ENCODE results near the gene SGCD.

SGCD gene

GRCh38 chr5:156326718-156327259 is at the start of gene SGCD:
TSS of gene SGCD (plus strand) at chr5:156327164.
- TF ChIP-seq CTCF (IDR thresholded peaks at IDR 0.05; ENCODE audit: control insufficient read depth, insufficient read depth, low read depth, low read length, missing control alignments): peak; percentile 28
- peak; percentile 94 for DNase-seq (ENCODE audit: low read depth)
- peak within 1 kb of the TSS; percentile 50 for H3K4me3 ChIP-seq (ENCODE audit: control insufficient read depth, low read depth, low read length)

- no peak for TF ChIP-seq CTCF (IDR thresholded peaks at IDR 0.05; ENCODE audit: control insufficient read depth, insufficient read depth, low read depth, low read length, missing control alignments)
- H3K4me3 ChIP-seq (ENCODE audit: control insufficient read depth, low read depth, low read length): no peak overlapping the region
- no peak for DNase-seq (ENCODE audit: low read depth)
Measured at GRCh38 chr5:156277290-156277689, 49.7 kb upstream of the SGCD start.

GRCh38 chr5:156295431-156295830 is 31.5 kb upstream of the SGCD start:
- H3K4me3 ChIP-seq (ENCODE audit: control insufficient read depth, low read depth, low read length): no peak overlapping the region
- DNase-seq (ENCODE audit: low read depth): no peak
- TF ChIP-seq CTCF (IDR thresholded peaks at IDR 0.05; ENCODE audit: control insufficient read depth, insufficient read depth, low read depth, low read length, missing control alignments): no peak

- TF ChIP-seq CTCF (IDR thresholded peaks at IDR 0.05; ENCODE audit: control insufficient read depth, insufficient read depth, low read depth, low read length, missing control alignments): no peak
- DNase-seq (ENCODE audit: low read depth): no peak
- no peak overlapping the region for H3K4me3 ChIP-seq (ENCODE audit: control insufficient read depth, low read depth, low read length)
Measured at GRCh38 chr5:156310115-156310514, 16.8 kb upstream of the SGCD start.

GRCh38 chr5:156312897-156313694 is 13.9 kb upstream of the SGCD start:
- no peak for TF ChIP-seq CTCF (IDR thresholded peaks at IDR 0.05; ENCODE audit: control insufficient read depth, insufficient read depth, low read depth, low read length, missing control alignments)
- no peak for DNase-seq (ENCODE audit: low read depth)

GRCh38 chr5:156314416-156314815 is 12.5 kb upstream of the SGCD start:
- H3K4me3 ChIP-seq (ENCODE audit: control insufficient read depth, low read depth, low read length): no peak overlapping the region
- TF ChIP-seq CTCF (IDR thresholded peaks at IDR 0.05; ENCODE audit: control insufficient read depth, insufficient read depth, low read depth, low read length, missing control alignments): no peak
- no peak for DNase-seq (ENCODE audit: low read depth)

More at GRCh38 chr5:156312897-156313694, 13.9 kb upstream of the SGCD start:
- H3K4me3 ChIP-seq (ENCODE audit: control insufficient read depth, low read depth, low read length): no peak overlapping the region
